ENCODE results near the gene ANXA9.

- TF ChIP-seq ATF3 (IDR thresholded peaks at IDR 0.05): no peak
- no peak for TF ChIP-seq SP1 (IDR thresholded peaks at IDR 0.05; ENCODE audit: low read depth)
- TF ChIP-seq, protein P1, sequence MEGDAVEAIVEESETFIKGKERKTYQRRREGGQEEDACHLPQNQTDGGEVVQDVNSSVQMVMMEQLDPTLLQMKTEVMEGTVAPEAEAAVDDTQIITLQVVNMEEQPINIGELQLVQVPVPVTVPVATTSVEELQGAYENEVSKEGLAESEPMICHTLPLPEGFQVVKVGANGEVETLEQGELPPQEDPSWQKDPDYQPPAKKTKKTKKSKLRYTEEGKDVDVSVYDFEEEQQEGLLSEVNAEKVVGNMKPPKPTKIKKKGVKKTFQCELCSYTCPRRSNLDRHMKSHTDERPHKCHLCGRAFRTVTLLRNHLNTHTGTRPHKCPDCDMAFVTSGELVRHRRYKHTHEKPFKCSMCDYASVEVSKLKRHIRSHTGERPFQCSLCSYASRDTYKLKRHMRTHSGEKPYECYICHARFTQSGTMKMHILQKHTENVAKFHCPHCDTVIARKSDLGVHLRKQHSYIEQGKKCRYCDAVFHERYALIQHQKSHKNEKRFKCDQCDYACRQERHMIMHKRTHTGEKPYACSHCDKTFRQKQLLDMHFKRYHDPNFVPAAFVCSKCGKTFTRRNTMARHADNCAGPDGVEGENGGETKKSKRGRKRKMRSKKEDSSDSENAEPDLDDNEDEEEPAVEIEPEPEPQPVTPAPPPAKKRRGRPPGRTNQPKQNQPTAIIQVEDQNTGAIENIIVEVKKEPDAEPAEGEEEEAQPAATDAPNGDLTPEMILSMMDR (IDR thresholded peaks at IDR 0.05 in 2 of 3, conservative IDR thresholded peaks at IDR 0.05 in 1 of 3; ENCODE audit: borderline replicate concordance in 1 of 3, insufficient read depth in 1 of 3, low read depth in 2 of 3, low read length in 2 of 3): no peak
Observed at GRCh38 chr1:150973258-150973835, 8.7 kb upstream of the ANXA9 start.
